ENCODE measurements around the gene MORC1. TPM values are rescaled to one million over a fixed set of nuclear protein-coding genes. Genes with fewer than 3 reads are reported as not detected.

MORC1 gene
- polyA plus RNA-seq, 1 donor (not counting 4 experiments of a cell fraction or from before 2014, with no cell fraction given), result not detected

DNA sequence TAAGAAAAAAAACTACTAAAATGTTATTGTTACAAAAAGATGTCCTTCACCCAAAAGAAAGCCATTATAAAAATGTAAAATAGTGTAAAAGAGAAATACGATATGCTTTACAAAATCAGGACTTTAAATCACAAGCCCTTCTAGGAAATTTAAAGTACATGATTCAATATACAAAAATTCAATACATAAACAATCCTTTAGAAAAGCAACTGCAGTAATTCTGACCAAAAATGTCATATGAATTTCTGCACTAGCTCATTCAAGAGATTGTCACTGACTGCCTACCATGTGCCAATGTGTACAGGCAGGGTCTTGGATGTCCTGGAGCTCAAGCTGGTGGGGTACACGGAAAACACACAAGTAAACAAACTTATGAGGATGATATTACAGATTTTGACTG is 2.5 kb downstream of the MORC1 start:
- no peak overlapping the region for H2AFZ ChIP-seq (ENCODE audit: control insufficient read depth, low read length)
- no peaks in the 10 kb centered on the region for H4K20me1 ChIP-seq (ENCODE audit: control insufficient read depth, extremely low read depth, insufficient read depth, low read length)
- no peaks in the 10 kb centered on the region for H3K79me2 ChIP-seq (ENCODE audit: control insufficient read depth, insufficient read depth, low read length)
- no peak overlapping the region for H3K9ac ChIP-seq (ENCODE audit: control insufficient read depth, extremely low read depth, insufficient read depth, low read length)
- no peak overlapping the region for H3K4me3 ChIP-seq (ENCODE audit: control insufficient read depth in 2 of 3, extremely low read depth in 1 of 3, insufficient read depth in 2 of 3, low read depth in 1 of 3, low read length in 3 of 3)
- no peaks in the 10 kb centered on the region for H3K27me3 ChIP-seq (ENCODE audit: control insufficient read depth, extremely low read depth, insufficient read depth, low read length)
- TF ChIP-seq, protein P1, sequence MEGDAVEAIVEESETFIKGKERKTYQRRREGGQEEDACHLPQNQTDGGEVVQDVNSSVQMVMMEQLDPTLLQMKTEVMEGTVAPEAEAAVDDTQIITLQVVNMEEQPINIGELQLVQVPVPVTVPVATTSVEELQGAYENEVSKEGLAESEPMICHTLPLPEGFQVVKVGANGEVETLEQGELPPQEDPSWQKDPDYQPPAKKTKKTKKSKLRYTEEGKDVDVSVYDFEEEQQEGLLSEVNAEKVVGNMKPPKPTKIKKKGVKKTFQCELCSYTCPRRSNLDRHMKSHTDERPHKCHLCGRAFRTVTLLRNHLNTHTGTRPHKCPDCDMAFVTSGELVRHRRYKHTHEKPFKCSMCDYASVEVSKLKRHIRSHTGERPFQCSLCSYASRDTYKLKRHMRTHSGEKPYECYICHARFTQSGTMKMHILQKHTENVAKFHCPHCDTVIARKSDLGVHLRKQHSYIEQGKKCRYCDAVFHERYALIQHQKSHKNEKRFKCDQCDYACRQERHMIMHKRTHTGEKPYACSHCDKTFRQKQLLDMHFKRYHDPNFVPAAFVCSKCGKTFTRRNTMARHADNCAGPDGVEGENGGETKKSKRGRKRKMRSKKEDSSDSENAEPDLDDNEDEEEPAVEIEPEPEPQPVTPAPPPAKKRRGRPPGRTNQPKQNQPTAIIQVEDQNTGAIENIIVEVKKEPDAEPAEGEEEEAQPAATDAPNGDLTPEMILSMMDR (optimal IDR thresholded peaks at IDR 0.05 in 1 of 3, IDR thresholded peaks at IDR 0.05 in 1 of 3, conservative IDR thresholded peaks at IDR 0.05 in 1 of 3; ENCODE audit: extremely low read depth in 1 of 3, insufficient read depth in 2 of 3, low read length in 3 of 3), result no peak
- no peak for TF ChIP-seq EZH2 (IDR thresholded peaks at IDR 0.05; ENCODE audit: low read length)
- dilution Hi-C loops (cut with MboI; ENCODE audit: extremely low pct_ligation_motif_present, low sequenced_read_pairs), result no loop called here
- no peak overlapping the region for H3K4me2 ChIP-seq (ENCODE audit: control insufficient read depth, extremely low read depth, insufficient read depth, low read depth, low read length)
- FAIRE-seq, result no peak
- H3K27ac ChIP-seq (ENCODE audit: control insufficient read depth, insufficient read depth, low read length), result no peak overlapping the region
- no peaks in the 10 kb centered on the region for H3K9me1 ChIP-seq (ENCODE audit: control insufficient read depth, extremely low read depth, insufficient read depth, low read length)
- no peaks in the 10 kb centered on the region for H3K9me3 ChIP-seq (ENCODE audit: control insufficient read depth, low read depth, low read length)
- no peaks in the 10 kb centered on the region for H3K36me3 ChIP-seq (ENCODE audit: control insufficient read depth in 2 of 2, extremely low read depth in 1 of 2, insufficient read depth in 2 of 2, low read length in 2 of 2)
- H3K4me1 ChIP-seq (ENCODE audit: control insufficient read depth, extremely low read depth, insufficient read depth, low read length), result no peaks in the 10 kb centered on the region
- DNase-seq (ENCODE audit: low read depth, low spot score), result no peak

DNA sequence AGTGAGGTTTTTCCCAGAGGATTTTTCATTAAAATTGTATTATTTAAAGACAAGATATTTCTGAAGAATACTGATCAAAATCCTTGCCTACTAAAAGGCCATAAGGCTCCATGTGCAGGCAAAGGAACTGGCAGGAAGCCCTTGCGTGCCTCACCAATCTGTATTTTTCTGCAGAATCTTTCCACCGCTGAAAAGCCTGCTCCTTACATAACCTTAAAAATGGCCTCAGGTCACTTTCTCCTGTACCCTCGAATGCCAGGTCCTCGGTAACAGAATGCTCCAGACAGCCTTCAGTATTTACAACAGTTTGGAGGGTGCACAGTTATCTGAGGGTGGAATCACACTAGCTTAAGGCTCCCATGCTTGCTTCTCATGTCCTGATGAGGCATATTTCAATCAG is 3.2 kb downstream of the MORC1 start:
- H3K4me3 ChIP-seq (ENCODE audit: control insufficient read depth in 2 of 3, extremely low read depth in 1 of 3, insufficient read depth in 2 of 3, low read depth in 1 of 3, low read length in 3 of 3), result no peak overlapping the region
- TF ChIP-seq EZH2 (IDR thresholded peaks at IDR 0.05; ENCODE audit: low read length), result no peak
- TF ChIP-seq, protein P1 (optimal IDR thresholded peaks at IDR 0.05 in 1 of 3, IDR thresholded peaks at IDR 0.05 in 1 of 3, conservative IDR thresholded peaks at IDR 0.05 in 1 of 3; ENCODE audit: extremely low read depth in 1 of 3, insufficient read depth in 2 of 3, low read length in 3 of 3), result no peak
- no peaks in the 10 kb centered on the region for H4K20me1 ChIP-seq (ENCODE audit: control insufficient read depth, extremely low read depth, insufficient read depth, low read length)
- H3K36me3 ChIP-seq (ENCODE audit: control insufficient read depth in 2 of 2, extremely low read depth in 1 of 2, insufficient read depth in 2 of 2, low read length in 2 of 2), result no peaks in the 10 kb centered on the region
- FAIRE-seq (no peak), DNase-seq (ENCODE audit: low read depth, low spot score) (no peak)
- no peak overlapping the region for H2AFZ ChIP-seq (ENCODE audit: control insufficient read depth, low read length)
- H3K9me1 ChIP-seq (ENCODE audit: control insufficient read depth, extremely low read depth, insufficient read depth, low read length), result no peaks in the 10 kb centered on the region
- H3K4me2 ChIP-seq (ENCODE audit: control insufficient read depth, extremely low read depth, insufficient read depth, low read depth, low read length), result no peak overlapping the region
- H3K27ac ChIP-seq (ENCODE audit: control insufficient read depth, insufficient read depth, low read length), result no peak overlapping the region
- dilution Hi-C loops (cut with MboI; ENCODE audit: extremely low pct_ligation_motif_present, low sequenced_read_pairs), result no loop called here
- H3K9ac ChIP-seq (ENCODE audit: control insufficient read depth, extremely low read depth, insufficient read depth, low read length), result no peak overlapping the region
- no peaks in the 10 kb centered on the region for H3K9me3 ChIP-seq (ENCODE audit: control insufficient read depth, low read depth, low read length)
- H3K4me1 ChIP-seq (ENCODE audit: control insufficient read depth, extremely low read depth, insufficient read depth, low read length), result no peaks in the 10 kb centered on the region
- no peaks in the 10 kb centered on the region for H3K79me2 ChIP-seq (ENCODE audit: control insufficient read depth, insufficient read depth, low read length)
- no peaks in the 10 kb centered on the region for H3K27me3 ChIP-seq (ENCODE audit: control insufficient read depth, extremely low read depth, insufficient read depth, low read length)
